Endothelial cell of hepatic sinusoid (primary cell): ENCODE data around the gene CC2D2A.

Source experiments
- in situ Hi-C: cut with HindIII; loops from 2 replicates; pipeline ENCODE4 v1.10.0; 2017; ENCODE audit warnings: low sequenced_read_pairs

CC2D2A gene

GRCh38 chr4:15551740-15552446 is 82.2 kb downstream of the CC2D2A start:
- in situ Hi-C loops: no loop called here

DNA sequence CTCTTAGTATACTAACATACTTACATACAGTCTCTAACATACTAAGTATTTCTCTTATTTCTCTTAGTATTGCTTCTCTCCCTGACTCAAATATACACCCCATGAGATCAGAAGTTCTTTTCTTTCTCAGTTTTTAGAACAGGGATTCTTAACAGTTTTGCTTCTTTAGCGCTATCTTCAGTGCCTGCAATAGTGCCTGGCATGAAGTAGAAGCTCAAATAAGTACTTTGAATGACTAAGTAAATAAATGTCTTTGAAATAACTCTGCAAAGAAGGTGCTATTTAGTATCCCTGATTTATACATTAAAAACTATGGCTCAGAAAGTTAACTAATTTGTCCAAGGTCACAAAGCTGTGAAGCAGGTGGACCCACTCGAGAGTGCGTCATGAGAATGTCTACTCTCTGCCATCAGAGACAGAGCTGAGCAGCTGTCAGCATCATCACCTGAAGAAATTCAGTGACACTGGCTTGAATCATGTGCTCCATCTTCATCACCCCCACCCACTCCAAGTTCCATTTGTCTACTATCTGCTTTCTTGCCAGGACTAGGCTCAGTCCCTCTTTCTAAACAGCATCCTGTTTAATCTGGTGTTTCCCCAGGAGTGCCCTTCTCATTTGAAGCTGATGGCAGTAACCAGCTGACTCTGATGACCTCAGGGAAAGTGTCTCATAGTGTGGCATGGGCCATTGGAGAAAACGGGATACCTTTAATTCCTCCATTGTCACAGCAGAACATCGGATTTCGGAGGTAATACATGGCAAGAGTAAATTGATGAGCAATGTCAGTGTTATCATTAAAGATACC is 83.1 kb downstream of the CC2D2A start:
- in situ Hi-C loops: no loop called here

DNA sequence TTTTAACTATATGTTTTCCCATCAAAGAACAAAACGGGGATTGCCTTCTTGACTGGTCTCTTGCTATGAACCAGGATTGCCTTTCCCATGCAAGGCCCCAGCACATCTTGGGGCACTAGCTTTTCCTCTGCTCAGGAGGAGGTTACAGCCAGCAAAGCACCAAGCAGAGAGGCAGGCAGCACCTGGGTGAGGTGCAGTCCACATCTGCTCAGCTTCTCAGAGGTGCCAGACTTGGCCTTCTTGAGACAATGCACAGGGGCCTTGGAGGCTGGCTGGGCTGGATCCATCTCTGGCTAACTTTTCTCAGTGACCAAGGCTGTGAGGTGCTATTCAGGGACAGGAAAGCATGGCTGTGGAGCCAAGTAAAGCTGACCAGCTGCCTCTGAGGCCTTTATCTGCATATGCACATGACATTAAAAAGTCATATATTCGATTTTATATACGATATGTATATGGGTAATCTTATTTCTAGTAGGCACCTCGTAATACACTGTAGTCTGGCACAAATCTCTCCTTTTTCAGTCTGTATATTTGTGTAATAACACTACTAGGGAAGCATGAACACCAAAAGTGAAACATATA is 86.9 kb downstream of the CC2D2A start:
- in situ Hi-C loops: no loop called here

GRCh38 chr4:15557786-15558550 is 88.3 kb downstream of the CC2D2A start:
- in situ Hi-C loops: no loop called here

GRCh38 chr4:15558561-15558960 is 88.9 kb downstream of the CC2D2A start:
- in situ Hi-C loops: no loop called here

- in situ Hi-C loops: no loop called here
These were observed 92.4 kb downstream of the CC2D2A start for GRCh38 chr4:15562114-15562513.

DNA sequence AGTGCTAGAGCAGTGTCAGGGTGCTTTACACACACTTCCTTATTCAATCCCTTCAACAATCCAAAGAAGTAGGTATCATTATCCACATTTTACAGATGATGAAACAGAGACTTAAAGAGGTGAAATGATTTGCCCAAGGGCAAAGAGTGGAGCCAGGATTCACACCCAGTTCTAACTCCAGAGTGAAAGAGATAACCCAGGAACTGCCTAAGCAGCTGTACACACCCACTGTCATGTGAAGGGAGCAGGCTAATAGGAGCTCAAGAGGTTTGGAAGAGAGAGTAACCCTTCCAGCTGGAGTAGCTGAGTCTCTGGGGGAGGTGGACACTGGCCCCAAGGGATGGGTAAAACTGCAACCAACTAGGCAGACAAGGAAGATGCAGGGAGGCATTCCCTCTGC is 92.9 kb downstream of the CC2D2A start:
- in situ Hi-C loops: no loop called here

GRCh38 chr4:15563871-15564270 is 94.2 kb downstream of the CC2D2A start:
- in situ Hi-C loops: no loop called here

- in situ Hi-C loops: no loop called here
These were observed 99.1 kb downstream of the CC2D2A start for GRCh38 chr4:15568821-15569220.

DNA sequence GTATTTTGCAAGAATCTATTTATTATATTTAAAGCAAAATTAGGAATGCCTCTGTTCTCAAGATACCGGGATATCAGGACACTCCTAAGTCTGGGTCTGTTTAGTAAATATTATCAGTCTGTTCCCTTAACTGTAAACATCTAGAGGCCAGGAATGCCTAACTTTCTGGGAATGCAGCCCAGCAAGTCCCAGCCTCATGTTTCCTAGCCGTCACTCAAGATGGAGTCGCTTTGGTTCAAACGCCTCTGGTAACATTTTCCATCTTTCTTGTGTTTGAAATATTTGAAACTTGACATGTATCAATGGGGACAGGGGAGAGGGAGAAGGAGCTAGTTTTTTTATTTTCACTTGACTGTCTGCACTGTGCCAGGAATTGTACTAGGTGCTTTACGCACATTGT is 100.1 kb downstream of the CC2D2A start:
- in situ Hi-C loops: no loop called here

- in situ Hi-C loops: no loop called here
These were observed 106.3 kb downstream of the CC2D2A start for GRCh38 chr4:15575966-15576365.

DNA sequence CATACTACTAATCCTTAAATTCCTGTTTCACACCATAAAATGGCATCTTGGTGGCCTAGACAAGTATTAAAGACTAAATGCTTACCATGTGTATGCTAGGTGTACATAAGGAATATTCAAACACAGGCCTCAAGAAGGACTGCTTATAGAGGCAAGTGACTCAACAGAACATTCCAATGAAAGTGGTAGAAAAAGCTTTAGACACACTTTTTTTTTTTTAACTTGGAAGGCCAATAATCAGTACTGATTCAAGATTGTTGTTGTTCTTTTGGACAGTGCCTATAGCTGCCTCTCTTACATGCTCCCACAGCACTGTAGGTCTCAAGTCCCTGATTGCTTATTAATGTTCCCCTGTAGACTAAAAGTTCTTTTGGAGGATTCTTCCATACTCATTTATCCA is 107.8 kb downstream of the CC2D2A start:
- in situ Hi-C loops: no loop called here

DNA sequence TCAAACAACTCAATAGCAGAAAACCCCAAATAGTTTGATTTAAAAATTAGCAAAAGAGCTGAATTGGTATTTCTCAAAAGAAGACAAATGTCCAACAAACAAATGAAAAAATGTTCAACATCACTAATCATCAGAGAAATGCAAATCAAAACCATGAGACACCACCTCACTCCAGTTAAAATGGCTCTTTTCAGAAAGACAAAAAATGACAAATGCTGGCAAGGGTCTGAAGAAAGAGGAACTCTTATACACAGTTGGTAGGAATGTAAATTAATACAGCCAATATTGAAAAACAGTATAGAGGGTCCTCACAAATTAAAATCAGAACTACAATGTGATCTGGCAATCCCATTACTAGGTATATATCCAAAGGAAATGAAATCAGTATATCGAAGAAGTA is 115.1 kb downstream of the CC2D2A start:
- in situ Hi-C loops: no loop called here

DNA sequence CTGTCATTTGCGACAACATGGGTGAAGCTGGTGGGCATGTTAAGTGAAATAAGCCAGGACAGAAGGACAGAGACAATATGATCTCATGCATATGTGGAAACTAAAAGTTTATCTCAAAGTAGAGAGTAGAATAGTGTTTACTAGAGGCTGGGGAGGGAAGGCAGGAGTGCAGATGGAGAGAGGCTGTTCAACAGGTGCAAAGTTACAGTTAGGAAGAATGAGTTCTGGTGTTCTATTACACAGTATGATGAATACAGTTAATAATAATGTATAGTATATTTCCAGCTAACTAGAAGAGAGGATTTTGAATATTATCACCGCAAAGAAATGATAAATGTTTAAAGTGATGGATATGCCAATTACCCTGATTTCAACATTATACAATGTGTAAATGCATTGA is 115.6 kb downstream of the CC2D2A start:
- in situ Hi-C loops: no loop called here

DNA sequence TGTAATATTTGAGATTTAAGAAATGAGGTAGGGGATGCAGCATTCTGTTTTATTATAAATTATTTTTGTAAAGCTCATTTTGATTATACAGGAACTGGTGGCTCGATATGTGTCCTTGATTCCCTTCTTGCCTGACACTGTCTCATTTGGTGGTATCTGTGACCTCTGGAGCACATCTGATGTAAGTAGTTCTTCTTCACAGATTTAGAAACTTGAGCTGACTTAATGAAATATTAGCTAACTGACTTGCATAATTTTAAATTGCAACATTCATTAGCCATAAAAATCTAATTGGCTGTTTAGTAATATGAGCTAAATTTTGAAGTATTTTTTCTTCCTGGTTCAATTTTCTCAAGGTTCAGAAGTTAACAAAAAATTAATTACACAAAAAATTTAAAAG is 116.4 kb downstream of the CC2D2A start:
- in situ Hi-C loops: no loop called here

DNA sequence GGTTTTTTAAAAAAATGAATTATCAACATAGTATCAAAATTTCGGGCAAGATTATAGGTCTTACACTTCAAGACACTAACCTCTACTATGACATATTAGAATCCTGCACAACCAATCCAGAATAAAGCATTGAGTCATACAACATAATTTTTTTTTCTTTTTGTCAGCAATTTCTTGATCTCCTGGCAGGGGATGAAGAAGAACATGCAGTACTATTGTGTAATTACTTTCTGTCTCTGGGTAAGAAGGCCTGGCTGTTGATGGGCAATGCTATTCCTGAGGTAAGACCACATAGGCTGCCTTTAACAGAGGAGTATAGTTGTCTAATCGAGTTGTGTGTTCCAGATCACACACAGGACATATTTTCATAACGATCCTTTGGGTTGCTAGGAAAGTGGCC is 118.0 kb downstream of the CC2D2A start:
- in situ Hi-C loops: no loop called here

DNA sequence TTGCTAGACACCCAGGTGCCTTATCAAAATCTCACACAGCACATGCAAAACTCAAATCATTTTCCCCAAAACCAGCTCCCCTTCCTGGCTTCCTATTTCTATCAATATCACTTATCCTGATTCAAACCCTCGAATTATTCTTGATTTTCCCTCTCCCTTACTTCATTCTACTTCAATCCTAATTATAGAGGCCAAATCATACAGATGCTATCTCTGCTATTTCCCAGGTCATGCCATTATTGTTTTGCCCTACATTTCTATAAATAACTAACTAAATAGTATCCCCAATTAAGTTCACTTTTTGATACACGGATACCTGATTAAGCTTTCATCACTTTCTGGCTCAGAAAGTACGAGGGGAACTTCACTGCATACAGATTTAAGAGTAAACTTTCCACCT is 123.1 kb downstream of the CC2D2A start:
- in situ Hi-C loops: no loop called here

- in situ Hi-C loops: no loop called here
These were observed 129.0 kb downstream of the CC2D2A start for GRCh38 chr4:15598644-15599043.

DNA sequence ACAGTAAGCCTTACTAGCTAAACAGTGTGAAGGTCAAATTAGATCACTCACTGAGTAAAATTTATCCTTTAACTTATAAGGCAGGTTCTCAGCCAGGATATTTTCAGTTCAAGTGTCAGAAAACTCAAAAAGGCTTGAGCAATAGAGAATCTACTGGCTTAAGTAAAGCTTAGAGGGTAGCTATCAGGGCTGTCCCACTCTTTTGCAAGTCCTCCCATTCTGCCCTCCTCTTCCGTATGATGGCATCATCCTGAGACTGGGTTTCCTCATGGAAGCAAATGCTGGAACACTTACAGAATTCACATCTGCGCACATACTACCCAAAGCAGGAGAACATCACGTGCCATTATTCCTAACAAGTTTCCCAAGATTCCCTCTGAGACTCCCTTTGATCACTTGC is 130.5 kb downstream of the CC2D2A start:
- in situ Hi-C loops: no loop called here

- in situ Hi-C loops: no loop called here
These were observed 132.2 kb downstream of the CC2D2A start for GRCh38 chr4:15601862-15602261.

DNA sequence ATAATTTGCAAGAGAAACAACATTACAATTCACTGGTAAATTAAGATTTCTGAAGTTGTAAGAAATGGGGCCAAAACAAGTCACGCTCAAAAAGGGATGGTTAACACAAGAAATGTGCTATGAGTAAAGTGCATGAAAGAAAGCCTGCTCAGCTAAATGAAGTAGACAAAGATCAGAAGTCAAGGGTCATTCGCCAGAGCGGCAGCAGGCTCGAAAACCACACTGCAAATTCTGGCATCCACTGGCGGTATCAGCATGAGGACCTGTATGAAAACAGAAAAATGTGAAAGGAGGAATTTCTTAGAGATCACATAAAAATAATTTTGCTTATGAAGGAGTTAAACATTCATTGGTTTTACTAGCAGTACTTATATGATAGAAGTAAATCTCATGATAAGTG is 135.9 kb downstream of the CC2D2A start:
- in situ Hi-C loops: no loop called here
